ENCODE data around the gene LPIN1. TPM values are rescaled to one million over a fixed set of nuclear protein-coding genes. Genes with fewer than 3 reads are reported as not detected.

Gene LPIN1
- polyA plus RNA-seq, 1 experiment, result 20.8 TPM

GRCh38 chr2:11719230-11719977 is 27.0 kb upstream of the LPIN1 start:
- H3K4me3 ChIP-seq (ENCODE audit: low read depth, low read length), result no peak overlapping the region
- peaks cover 16% of the 10 kb centered on the region for H3K27me3 ChIP-seq (ENCODE audit: control insufficient read depth, insufficient read depth, low read length)
- no peak for DNase-seq (ENCODE audit: low read depth)
- H3K36me3 ChIP-seq (ENCODE audit: control insufficient read depth, insufficient read depth, low read length), result no peaks in the 10 kb centered on the region
- ChIA-PET POLR2A (no interaction called here), CTCF (interaction anchor here (0.6 to 3.6 kb wide), 5 partner anchors 11 to 65 kb away, joined by 3 to 13 read pairs (median 3); no protein-coding TSS in a partner anchor)
- TF ChIP-seq CTCF (IDR thresholded peaks at IDR 0.05; ENCODE audit: insufficient read depth, low read depth, low read length), result no peak

- H3K27me3 ChIP-seq (ENCODE audit: control insufficient read depth, insufficient read depth, low read length), result peaks cover 16% of the 10 kb centered on the region
- POLR2A ChIA-PET, result no interaction called here
- no peaks in the 10 kb centered on the region for H3K36me3 ChIP-seq (ENCODE audit: control insufficient read depth, insufficient read depth, low read length)
- DNase-seq (ENCODE audit: low read depth), result no peak
- H3K4me3 ChIP-seq (ENCODE audit: low read depth, low read length), result no peak overlapping the region
- CTCF ChIA-PET, result interaction anchor here (1.1 to 3.6 kb wide), 3 partner anchors 11 to 64 kb away, joined by 3 to 13 read pairs (median 3); no protein-coding TSS in a partner anchor
- TF ChIP-seq CTCF (IDR thresholded peaks at IDR 0.05; ENCODE audit: insufficient read depth, low read depth, low read length), result no peak
Measured at GRCh38 chr2:11720752-11721151, 25.7 kb upstream of the LPIN1 start.

GRCh38 chr2:11722292-11723060 is 24.0 kb upstream of the LPIN1 start:
- Histone ChIP-seq H3K4me3 (ENCODE audit: low read depth, low read length) (no peak overlapping the region), H3K36me3 (ENCODE audit: control insufficient read depth, insufficient read depth, low read length) (no peaks in the 10 kb centered on the region), H3K27me3 (ENCODE audit: control insufficient read depth, insufficient read depth, low read length) (peaks cover 19% of the 10 kb centered on the region)
- no peak for DNase-seq (ENCODE audit: low read depth)
- no peak for TF ChIP-seq CTCF (IDR thresholded peaks at IDR 0.05; ENCODE audit: insufficient read depth, low read depth, low read length)
- POLR2A ChIA-PET, result no interaction called here
- CTCF ChIA-PET, result interaction anchor here (1.0 to 1.1 kb wide), 2 partner anchors 10 to 29 kb away, joined by 3 to 5 read pairs; no protein-coding TSS in a partner anchor

- TF ChIP-seq CTCF (IDR thresholded peaks at IDR 0.05; ENCODE audit: insufficient read depth, low read depth, low read length), result no peak
- peaks cover 15% of the 10 kb centered on the region for H3K27me3 ChIP-seq (ENCODE audit: control insufficient read depth, insufficient read depth, low read length)
- no peak for DNase-seq (ENCODE audit: low read depth)
- H3K4me3 ChIP-seq (ENCODE audit: low read depth, low read length), result no peak overlapping the region
- no peaks in the 10 kb centered on the region for H3K36me3 ChIP-seq (ENCODE audit: control insufficient read depth, insufficient read depth, low read length)
- POLR2A ChIA-PET, result no interaction called here
- CTCF ChIA-PET, result interaction anchor here (1.0 kb wide), 1 partner anchor 30 kb away, joined by 5 read pairs; no protein-coding TSS in a partner anchor
Measured at GRCh38 chr2:11723061-11723371, 23.4 kb upstream of the LPIN1 start.

GRCh38 chr2:11724151-11724550 is 22.3 kb upstream of the LPIN1 start:
- ChIA-PET POLR2A (interaction anchor here (0.8 kb wide), 1 partner anchor 18 kb away, joined by 3 read pairs; no protein-coding TSS in a partner anchor), CTCF (interaction anchor here (0.6 kb wide), 1 partner anchor 28 kb away, joined by 3 read pairs; no protein-coding TSS in a partner anchor)
- H3K36me3 ChIP-seq (ENCODE audit: control insufficient read depth, insufficient read depth, low read length), result no peaks in the 10 kb centered on the region
- peaks cover 10% of the 10 kb centered on the region for H3K27me3 ChIP-seq (ENCODE audit: control insufficient read depth, insufficient read depth, low read length)
- DNase-seq (ENCODE audit: low read depth), result no peak
- no peak for TF ChIP-seq CTCF (IDR thresholded peaks at IDR 0.05; ENCODE audit: insufficient read depth, low read depth, low read length)
- H3K4me3 ChIP-seq (ENCODE audit: low read depth, low read length), result no peak overlapping the region

Measured in BJ (cell line).